ENCODE results near the gene TMEM130. TPM values are rescaled to one million over a fixed set of nuclear protein-coding genes. Genes with fewer than 3 reads are reported as not detected.

Gene TMEM130
- total and polyA plus RNA-seq, 9 of the 15 experiments (the other 6 are each of a cell fraction or from before 2014, with no cell fraction given) = 0.07 TPM; not detected in 8

GRCh38 chr7:98823226-98823625 lies 46.6 kb downstream of the TMEM130 start:
- Histone ChIP-seq H3K9me3 (replicated peaks; ENCODE audit: control insufficient read depth, insufficient read depth, low read depth, low read length) (no peaks in the 10 kb centered on the region), H3K4me2 (ENCODE audit: insufficient read depth, low read length) (no peak overlapping the region), H2AFZ (ENCODE audit: low read depth, low read length) (no peak overlapping the region), H3K79me2 (ENCODE audit: control insufficient read depth, insufficient read depth, low read length) (no peaks in the 10 kb centered on the region), H4K20me1 (replicated peaks; ENCODE audit: control insufficient read depth, insufficient read depth, low read length) (0 out of 2 replicates have a peak, but pooled peaks cover 5% of the 10 kb centered on the region), H3K9me1 (ENCODE audit: control insufficient read depth, insufficient read depth, low read length) (peaks cover 2% of the 10 kb centered on the region), H3K27ac (ENCODE audit: extremely low read depth, low read depth, low read length) (no peak overlapping the region), H3K27me3 (ENCODE audit: control insufficient read depth in 2 of 2, insufficient read depth in 2 of 2, low read length in 2 of 2) (peaks cover 11 to 22% of the 10 kb centered on the region in 2 experiments; a peak in 4 of 5 replicates), H3K36me3 (ENCODE audit: control insufficient read depth, insufficient read depth, low read length) (no peaks in the 10 kb centered on the region), H3K4me3 (no peak overlapping the region), H3K9ac (ENCODE audit: insufficient read depth in 1 of 2, low read depth in 2 of 2, low read length in 2 of 2) (no peak overlapping the region), H3K4me1 (replicated peaks in 1 of 2; ENCODE audit: control insufficient read depth in 2 of 2, insufficient read depth in 2 of 2, low read length in 2 of 2) (peaks cover 4 to 25% of the 10 kb centered on the region in 2 experiments; a peak in 4 of 5 replicates)
- DNase-seq (ENCODE audit: extremely low read depth in 1 of 4, low spot score in 3 of 4) (no peak), FAIRE-seq (no peak), ATAC-seq (no peak)
- BruUV-seq (replicated peaks) = no TSS peak
- ChIA-PET POLR2A (interaction anchor here (0.6 kb wide), 1 partner anchor 189 kb away, joined by 3 read pairs; no protein-coding TSS in a partner anchor), CTCF (ENCODE audit: low intra/inter-chr PET ratio) (no interaction called here)
- intact Hi-C loops (cut with micrococcal nuclease) (no loop called here), in situ Hi-C loops (cut with MboI) (no loop called here)
- WGBS (ENCODE audit: insufficient coverage, low coverage, missing lambda C conversion rate) = 38% methylated on average over 4 of the region's 4 CpGs
- no peak for TF ChIP-seq POLR2AphosphoS5 (IDR thresholded peaks at IDR 0.05; ENCODE audit: control insufficient read depth, insufficient read depth, low read depth, low read length)
- no peak for TF ChIP-seq POLR2H (tag; IDR thresholded peaks at IDR 0.05; ENCODE audit: low read depth)
- TF ChIP-seq VEZF1 (CRISPR knock-in tag; IDR thresholded peaks at IDR 0.05) = no peak
- TF ChIP-seq KDM1A (IDR thresholded peaks at IDR 0.05) = peak; percentile 53 to 61; a peak in 3 of 4 replicates
- no peak for TF ChIP-seq ZNF24 (IDR thresholded peaks at IDR 0.05)
- TF ChIP-seq SMARCA5 (IDR thresholded peaks at IDR 0.05) = 0 out of 2 replicates have a peak, but pooled peaks have one; percentile 47
- TF ChIP-seq ESRRB (CRISPR knock-in tag; IDR thresholded peaks at IDR 0.05; ENCODE audit: borderline replicate concordance) = no peak
- TF ChIP-seq RBM25 (IDR thresholded peaks at IDR 0.05; ENCODE audit: low read depth, low read length, severe bottlenecking) = peak; percentile 88
- peak; percentile 87 for TF ChIP-seq BCOR (IDR thresholded peaks at IDR 0.05)
- no peak for TF ChIP-seq MYNN (IDR thresholded peaks at IDR 0.05)
- no peak for TF ChIP-seq MYNN (CRISPR knock-in tag; IDR thresholded peaks at IDR 0.05)
- TF ChIP-seq TEAD2 (tag; IDR thresholded peaks at IDR 0.05) = no peak
- TF ChIP-seq, protein P1, sequence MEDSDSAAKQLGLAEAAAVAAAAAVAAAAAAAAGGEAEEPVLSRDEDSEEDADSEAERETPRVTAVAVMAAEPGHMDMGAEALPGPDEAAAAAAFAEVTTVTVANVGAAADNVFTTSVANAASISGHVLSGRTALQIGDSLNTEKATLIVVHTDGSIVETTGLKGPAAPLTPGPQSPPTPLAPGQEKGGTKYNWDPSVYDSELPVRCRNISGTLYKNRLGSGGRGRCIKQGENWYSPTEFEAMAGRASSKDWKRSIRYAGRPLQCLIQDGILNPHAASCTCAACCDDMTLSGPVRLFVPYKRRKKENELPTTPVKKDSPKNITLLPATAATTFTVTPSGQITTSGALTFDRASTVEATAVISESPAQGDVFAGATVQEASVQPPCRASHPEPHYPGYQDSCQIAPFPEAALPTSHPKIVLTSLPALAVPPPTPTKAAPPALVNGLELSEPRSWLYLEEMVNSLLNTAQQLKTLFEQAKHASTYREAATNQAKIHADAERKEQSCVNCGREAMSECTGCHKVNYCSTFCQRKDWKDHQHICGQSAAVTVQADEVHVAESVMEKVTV (CRISPR knock-in tag; IDR thresholded peaks at IDR 0.05) = no peak
- no peak for TF ChIP-seq PHF21A (IDR thresholded peaks at IDR 0.05; ENCODE audit: borderline replicate concordance, low read depth)
- no peak for TF ChIP-seq ZNF764 (CRISPR knock-in tag; IDR thresholded peaks at IDR 0.05; ENCODE audit: low read depth)
- TF ChIP-seq TCF7 (IDR thresholded peaks at IDR 0.05; ENCODE audit: borderline replicate concordance) = no peak

Measured in K562 (cell line).